ENCODE results near the gene VGLL1.

Gene VGLL1

DNA sequence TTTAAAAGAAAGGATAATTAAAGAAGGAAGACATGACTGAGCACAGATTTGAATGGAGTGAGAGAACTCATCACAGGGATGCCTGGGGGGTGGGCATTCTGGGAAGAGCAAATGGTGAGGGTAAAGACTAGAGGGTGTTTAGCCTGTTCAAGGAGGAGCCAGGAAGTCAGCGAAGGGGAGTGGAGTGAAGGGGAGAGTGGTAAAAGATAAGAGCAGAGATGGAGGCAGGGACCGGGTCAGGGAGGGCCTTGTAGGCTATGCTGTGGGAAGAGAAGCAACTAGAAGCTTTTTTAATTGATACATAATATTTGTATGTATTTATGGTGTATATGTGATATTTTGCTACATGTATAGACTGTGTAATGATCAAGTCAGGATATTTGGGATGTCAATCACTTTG is 2.2 kb upstream of the VGLL1 start:
- TF ChIP-seq, protein P1, sequence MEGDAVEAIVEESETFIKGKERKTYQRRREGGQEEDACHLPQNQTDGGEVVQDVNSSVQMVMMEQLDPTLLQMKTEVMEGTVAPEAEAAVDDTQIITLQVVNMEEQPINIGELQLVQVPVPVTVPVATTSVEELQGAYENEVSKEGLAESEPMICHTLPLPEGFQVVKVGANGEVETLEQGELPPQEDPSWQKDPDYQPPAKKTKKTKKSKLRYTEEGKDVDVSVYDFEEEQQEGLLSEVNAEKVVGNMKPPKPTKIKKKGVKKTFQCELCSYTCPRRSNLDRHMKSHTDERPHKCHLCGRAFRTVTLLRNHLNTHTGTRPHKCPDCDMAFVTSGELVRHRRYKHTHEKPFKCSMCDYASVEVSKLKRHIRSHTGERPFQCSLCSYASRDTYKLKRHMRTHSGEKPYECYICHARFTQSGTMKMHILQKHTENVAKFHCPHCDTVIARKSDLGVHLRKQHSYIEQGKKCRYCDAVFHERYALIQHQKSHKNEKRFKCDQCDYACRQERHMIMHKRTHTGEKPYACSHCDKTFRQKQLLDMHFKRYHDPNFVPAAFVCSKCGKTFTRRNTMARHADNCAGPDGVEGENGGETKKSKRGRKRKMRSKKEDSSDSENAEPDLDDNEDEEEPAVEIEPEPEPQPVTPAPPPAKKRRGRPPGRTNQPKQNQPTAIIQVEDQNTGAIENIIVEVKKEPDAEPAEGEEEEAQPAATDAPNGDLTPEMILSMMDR (IDR thresholded peaks at IDR 0.05; ENCODE audit: borderline replicate concordance, insufficient read depth, low read depth, low read length), result no peak
- H3K4me3 ChIP-seq (ENCODE audit: low read depth, low read length), result no peak overlapping the region

DNA sequence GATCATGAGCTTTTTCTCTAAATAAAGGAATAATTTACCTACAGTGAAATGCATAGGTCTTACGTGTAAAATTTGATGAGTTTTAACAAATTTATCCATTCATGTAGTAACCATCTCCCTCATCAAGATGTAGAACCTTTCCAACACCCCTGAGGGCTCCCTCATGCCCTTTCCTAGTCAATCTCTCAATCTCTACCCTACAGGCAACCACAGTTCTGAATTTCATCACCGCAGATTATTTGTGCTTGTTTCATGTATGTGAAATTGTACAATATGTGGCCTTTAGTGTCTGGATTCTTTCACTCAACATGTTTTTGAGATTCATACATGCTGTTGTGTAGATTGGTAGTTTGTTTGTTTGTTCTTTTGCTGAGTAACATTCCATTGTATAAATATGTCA is 2.1 kb downstream of the VGLL1 start:
- TF ChIP-seq, protein P1 (IDR thresholded peaks at IDR 0.05; ENCODE audit: borderline replicate concordance, insufficient read depth, low read depth, low read length), result no peak
- no peak overlapping the region for H3K4me3 ChIP-seq (ENCODE audit: low read depth, low read length)

DNA sequence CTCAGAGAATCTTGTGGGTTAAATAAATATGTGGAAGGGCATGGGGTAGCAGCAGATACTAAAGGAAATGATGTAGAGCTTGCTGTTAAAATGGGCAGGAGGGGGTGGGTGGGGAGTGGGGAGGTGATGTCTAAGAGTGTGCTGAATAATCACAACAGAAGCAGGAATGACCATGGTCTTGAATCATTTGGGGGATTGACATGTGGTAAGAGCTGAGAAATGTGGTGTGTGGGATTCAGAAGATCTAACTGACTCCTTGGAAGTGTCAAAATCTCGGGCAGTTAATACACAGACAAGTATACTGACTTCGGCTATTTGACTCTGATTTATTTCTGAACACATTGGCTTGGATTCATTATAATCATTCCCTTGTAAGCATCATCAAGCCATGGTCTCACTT is 6.8 kb downstream of the VGLL1 start:
- TF ChIP-seq, protein P1 (IDR thresholded peaks at IDR 0.05; ENCODE audit: borderline replicate concordance, insufficient read depth, low read depth, low read length), result no peak
- H3K4me3 ChIP-seq (ENCODE audit: low read depth, low read length), result no peak overlapping the region

DNA sequence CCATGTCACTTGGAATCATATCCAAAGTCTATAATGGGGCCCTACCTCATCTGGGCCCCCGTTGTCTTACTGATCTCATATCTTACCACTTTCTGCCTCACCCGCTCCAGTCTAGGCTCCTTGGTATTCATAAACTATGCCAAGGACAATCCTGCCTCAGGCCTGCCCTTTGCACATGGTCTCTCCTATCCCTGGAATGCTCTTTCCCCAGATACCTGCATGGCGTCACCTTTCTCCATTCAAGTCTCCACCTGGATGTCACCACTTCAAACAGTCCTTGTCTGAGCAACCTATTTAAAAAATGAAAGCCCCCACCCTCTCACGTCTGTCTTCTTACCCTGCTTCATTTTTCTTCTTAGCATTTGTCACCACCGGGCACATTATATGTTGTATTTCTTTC is 8.2 kb downstream of the VGLL1 start:
- H3K4me3 ChIP-seq (ENCODE audit: low read depth, low read length), result no peak overlapping the region
- TF ChIP-seq, protein P1 (IDR thresholded peaks at IDR 0.05; ENCODE audit: borderline replicate concordance, insufficient read depth, low read depth, low read length), result no peak

DNA sequence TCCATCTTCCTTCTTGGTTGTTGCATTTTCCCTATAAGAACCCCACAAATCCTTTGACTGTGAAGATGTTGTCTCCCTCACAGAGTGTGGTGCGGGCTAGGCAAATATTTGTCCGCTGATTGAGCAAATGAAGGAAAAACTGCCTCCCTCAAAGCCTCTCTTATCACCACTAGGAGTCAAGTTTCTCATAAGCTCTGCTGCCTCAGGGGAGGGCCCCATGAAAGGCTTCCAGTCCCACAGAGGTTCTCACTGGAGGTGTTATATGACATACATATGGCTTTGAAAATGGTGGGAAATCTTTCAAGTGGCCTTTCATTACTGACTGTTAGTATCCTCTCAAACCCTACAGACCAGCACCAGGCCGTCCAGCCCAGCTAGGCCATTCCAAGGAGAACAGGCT is 9.3 kb downstream of the VGLL1 start:
- TF ChIP-seq, protein P1 (IDR thresholded peaks at IDR 0.05; ENCODE audit: borderline replicate concordance, insufficient read depth, low read depth, low read length), result no peak
- no peak overlapping the region for H3K4me3 ChIP-seq (ENCODE audit: low read depth, low read length)

DNA sequence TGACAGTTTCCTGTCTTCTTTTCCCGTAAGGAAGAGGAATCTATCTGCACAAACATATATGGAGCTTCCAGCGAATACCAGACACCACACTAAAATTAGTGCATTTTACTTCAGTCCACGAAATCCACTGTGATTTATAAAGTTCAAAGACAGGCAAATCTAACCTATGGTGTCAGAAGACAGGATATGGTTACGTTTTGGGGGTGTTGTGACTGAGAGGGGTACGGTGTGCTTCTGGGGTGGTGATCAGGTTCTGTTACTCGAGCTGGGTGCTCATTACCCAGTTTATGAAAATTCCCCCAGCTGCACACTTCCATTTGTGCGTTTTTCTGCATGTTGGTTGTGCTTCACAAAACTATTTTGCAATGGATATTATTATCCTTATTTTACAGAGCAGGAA is 10.3 kb downstream of the VGLL1 start:
- TF ChIP-seq, protein P1 (IDR thresholded peaks at IDR 0.05; ENCODE audit: borderline replicate concordance, insufficient read depth, low read depth, low read length), result no peak
- no peak overlapping the region for H3K4me3 ChIP-seq (ENCODE audit: low read depth, low read length)

DNA sequence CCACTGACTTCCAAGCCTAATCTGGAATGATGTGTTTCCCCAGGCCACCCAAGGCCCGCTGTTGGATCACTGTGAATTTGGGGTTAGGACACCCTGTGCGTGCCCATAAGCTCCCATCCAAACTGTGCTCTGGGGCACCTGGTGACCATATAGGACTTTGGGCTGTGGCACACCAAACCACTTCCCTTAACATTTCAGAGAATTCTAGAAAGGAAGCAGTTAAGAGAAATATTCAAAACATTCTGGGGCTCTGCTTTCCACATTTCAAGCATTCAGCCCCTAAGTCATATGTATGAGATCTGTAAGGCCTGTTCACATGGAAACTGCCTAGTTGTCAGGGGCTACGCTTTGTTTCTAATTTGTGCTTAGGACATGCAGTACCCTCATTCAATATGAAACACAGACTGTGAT is 14.4 kb downstream of the VGLL1 start:
- TF ChIP-seq, protein P1 (IDR thresholded peaks at IDR 0.05; ENCODE audit: borderline replicate concordance, insufficient read depth, low read depth, low read length), result no peak
- H3K4me3 ChIP-seq (ENCODE audit: low read depth, low read length), result no peak overlapping the region
